HCEC 1CT (cell line): Measurements from ENCODE around the gene TTC9.

Experiments
- DNase-seq: peaks from one replicate; pipeline ENCODE4 v3.0.0-alpha.2; 2017

Gene TTC9

DNA sequence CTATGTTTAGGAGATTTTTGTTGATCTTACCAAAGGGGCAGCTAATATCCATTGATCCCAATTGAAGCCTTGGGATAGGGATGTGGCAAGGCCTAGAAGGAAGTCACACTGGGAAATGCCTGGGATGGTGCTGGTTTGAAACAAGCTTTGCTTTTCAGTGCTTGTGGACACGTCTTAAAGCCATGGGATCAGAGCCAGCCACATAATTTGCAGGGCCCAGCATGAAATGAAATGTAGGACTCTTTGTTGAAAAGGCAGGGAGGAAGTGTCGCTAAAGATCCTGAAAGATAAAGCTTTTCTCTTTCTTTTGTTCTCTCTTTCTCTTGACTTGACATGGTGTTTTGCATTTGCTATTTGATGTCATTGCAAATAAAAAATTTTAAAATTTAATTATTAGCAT is 5.0 kb downstream of the TTC9 start:
- DNase-seq = no peak

DNA sequence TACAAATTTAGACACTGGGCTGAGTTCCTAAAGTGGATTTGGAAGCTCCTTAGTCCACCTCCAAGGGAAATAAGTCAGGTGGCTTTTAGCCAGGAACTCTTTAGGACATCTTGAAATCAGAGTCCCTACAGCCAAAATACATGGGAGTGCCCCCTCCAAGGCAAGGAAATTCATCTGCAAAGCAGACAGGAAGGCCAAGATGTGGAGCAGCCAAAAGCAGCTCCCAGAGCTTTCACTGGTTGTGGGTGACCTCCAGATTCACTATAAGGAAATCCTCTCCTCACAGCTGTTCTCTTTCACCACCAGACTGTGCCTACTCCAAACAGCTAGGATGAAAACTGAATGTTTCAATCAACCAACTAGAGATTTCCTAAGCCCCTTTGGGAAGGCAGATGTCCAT is 6.6 kb downstream of the TTC9 start:
- DNase-seq = no peak

DNA sequence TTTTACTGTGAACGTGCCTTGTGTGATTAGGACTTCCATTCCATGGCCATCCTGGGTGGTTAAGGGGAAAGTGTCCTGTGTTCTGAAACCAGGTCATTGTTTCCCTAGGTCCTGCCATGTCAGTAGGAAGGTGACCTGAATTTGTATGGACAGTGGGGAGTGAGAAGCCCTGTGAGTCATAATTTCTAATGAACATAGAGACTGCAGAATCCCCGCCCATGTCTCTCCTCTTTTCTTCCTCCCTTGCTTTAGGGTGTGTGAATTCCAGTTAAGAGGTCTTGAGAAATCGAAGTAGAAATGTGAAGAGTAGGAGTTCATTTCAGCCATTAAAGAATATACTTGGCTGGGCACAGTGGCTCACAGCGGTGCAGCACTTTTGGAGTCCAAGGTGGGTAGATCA is 8.1 kb downstream of the TTC9 start:
- no peak for DNase-seq

DNA sequence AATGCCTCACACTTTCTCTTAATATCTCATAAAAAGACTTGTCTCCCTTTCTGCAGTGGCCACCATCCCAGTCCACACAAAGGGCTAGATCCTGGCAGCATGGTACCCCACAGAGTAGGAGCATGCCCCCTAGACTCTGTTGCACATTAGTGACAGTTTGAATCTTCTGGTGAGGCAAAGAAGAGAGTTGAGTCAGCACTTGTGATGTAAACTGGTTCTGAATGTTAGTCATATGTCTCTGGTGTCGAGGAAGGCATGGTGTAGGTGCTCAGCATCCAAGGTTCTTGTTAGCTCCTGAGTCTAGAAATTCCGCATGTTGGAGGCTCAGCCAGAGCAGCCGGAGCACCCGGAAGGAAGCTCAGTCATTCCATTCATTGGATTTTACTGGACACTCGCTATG is 9.8 kb downstream of the TTC9 start:
- no peak for DNase-seq

DNA sequence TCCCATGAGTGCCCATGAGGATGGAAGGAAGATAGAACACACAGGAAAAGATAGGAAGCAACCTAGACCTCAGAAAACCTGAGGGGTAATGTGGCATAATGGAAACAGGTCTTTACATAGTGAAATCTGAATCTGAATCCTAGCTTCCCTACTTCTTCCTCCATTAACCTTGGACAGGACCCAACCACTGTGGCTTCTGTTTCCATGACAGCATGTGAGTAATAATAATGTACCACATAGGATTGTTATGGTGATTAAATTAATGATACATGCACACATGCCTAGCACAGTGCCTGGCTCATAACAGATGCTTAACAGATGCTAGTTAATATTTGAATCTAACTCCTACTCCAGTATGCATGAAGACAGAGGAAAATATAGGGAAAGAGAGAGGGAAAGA is 11.2 kb downstream of the TTC9 start:
- DNase-seq = no peak

DNA sequence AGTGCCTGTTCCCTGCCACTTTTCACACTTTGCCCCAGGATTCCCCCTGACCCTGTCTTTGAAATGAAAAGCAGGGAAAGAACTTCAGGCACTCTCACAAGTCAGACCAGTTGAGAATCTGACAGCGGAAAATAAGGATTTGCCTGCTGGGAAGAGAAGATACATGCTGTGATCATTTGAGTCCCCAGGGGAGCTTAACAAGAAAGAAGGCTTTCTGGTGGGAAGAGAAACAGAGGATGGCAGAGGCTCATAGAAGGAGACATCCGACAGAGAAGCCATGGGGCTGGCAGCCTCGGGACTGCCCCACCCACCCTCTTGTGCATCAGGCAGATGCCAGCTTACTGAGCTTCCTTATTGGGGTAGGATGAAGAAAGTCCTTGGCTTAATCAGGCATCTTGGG is 11.9 kb downstream of the TTC9 start:
- DNase-seq = no peak

DNA sequence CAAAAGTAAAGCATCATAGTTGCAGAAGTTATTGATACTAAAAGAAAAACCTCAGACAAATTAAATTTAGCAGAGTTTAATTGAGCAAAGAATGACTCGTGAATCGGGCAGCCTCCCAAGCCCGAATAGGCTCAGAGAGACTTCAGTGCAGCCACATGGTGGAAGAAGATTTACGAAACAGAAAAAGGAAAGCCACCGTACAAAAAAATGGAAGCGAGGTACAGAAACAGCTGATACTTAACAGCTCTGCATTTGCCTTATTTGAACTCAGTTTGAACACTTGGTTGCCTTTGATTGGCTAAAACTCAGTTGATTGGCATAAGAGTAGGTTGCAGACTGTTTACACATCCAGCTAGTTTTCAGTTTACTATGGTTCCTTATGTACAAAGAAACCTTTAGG is 12.9 kb downstream of the TTC9 start:
- no peak for DNase-seq

DNA sequence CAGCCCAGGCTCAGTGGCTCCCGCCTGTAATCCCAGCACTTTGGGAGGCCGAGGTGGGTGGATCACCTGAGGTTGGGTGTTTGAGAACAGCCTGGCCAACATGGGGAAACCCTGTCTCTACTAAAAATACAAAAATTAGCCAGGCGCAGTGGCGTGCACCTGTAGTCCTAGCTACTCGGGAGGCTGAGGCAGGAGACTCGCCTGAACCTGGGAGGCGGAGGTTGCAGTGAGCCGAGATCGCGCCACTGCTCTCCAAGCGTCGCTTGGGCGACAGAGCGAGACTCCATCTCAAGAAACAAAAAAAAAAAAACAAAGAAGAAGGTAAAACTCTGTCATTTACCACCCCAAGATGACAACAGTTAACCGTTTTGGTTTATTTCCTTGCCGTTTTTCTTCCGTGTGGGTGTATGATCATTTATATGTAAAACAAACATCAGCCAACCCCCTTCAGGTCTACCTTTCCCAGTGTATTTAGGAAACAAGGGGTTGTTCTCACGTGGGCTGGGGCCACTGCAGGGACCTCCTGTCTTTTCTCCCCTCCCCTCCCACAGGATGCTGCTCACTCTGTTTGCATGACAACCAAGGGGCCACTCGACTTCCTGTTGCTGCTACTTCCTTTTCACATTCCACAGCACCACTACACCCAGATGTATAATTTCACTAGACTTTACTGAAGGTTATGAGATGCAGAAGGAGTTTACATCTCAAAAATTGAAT is 13.6 kb downstream of the TTC9 start:
- no peak for DNase-seq

DNA sequence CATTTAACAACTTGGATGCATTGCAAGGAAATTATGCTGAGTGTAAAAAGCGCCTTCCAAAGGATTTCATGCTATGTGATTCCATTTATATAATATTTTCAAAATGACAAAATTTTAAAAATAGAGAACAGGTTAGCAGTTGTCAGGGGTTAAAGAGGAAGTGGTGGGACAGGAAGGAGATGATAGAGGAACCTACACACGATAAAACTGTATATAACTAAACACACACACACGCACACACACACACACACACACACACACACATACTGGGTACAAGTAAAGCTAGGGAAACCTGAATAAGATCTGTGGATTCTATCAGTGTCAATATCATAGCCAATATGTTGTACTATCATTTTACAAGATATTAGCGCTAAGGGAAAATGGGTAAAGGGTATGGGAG is 17.2 kb downstream of the TTC9 start:
- no peak for DNase-seq

DNA sequence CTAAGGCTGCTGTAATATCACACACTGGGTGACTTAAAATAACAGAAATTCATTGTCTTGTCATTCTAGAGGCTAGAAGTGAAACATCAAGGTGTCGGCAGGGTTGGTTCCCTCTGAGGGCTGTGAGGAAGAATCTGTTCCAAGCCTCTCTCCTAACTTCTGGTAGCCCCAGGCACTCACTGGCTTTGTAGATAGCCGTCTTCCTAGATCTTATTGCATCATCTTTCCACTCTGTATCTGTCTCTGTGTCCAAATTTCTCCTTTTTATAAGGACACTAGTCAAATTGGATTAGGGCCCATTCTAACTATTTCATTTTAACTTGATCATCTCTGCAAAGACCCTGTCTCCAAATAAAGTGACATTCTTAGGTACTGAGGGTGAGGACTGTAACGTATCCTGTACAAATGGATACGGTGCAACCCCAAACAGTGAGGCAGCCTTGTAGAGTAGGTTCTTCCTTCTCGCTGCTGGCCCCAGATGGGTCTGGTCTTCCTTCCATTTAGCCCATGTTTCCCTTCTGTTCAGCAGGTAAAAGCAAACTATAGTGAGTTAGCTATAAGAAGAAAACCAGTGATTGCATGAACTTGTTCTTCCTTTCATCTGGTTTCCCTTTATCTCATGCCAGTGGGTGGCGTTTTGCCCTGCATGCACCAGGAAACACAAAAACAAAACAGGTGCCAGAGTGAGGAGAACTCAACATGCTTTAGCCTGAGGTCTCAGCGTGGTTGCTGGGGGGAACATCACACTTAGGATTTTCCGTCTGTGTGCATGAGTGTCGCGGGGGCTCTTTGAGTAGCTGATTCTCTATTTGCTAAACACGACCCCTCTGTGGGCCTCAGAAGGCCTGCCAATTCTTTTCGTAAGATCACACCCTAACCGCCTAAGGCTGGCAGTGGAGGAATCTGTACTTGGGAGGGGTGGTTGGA is 19.5 kb downstream of the TTC9 start:
- no peak for DNase-seq

DNA sequence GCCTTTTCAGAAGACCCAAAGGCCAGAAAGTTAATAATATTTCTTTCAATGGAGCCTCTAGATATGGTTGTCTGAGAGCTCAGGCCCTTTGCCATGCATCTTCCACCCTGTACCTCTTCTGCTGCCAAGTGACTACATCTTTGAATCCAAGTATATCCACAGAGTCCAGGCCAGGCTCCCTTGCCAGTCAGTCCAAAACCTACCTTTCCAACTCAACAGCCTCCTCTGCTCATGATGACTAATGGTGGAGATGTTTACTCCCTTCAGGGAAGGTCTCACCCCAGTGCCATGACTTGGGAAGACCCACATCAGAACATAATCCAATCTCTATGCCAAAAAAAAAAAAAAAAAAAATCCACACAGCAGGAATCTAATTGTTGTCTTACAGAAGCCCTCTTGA is 20.4 kb downstream of the TTC9 start:
- no peak for DNase-seq

DNA sequence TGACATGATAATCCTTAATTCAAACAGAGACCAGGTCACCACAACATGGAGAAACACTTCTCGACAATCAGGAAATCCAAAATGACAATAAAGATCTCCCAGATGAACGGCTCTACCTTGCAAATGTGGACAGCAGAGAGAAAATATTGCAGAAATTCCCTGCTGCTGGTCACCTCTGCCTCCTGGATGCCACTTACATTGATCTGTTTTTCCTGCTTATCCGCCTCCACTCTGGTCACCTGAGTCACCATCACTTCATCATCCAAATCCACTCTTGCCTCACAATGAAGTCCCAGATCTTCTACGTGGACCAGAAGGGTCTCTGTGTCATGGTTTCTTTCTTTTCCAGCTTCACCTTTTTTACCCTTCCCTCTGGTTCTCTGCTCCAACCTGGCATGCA is 21.1 kb downstream of the TTC9 start:
- DNase-seq = no peak

DNA sequence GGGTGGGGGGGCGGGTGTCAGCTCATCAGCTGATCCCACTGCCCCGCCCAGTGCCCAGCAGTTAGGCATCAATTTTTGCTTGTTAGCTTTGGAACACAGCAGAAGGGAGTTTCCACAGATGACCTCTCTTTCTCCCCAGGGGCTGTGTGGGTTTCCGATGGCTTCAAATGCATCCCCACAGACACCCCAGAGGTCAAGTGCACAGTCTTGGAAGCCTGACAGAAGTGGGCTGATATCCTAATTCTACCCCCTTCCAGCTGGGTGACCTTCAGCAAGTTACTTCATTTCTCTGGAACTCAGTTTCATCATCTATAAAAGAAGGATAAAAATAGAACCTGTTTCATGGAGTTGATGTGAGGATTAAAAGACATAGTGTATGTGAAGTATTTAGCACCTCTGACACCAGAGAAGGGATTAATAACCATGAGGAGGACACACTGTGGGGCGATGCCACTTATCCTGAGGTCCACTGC is 22.0 kb downstream of the TTC9 start:
- no peak for DNase-seq

DNA sequence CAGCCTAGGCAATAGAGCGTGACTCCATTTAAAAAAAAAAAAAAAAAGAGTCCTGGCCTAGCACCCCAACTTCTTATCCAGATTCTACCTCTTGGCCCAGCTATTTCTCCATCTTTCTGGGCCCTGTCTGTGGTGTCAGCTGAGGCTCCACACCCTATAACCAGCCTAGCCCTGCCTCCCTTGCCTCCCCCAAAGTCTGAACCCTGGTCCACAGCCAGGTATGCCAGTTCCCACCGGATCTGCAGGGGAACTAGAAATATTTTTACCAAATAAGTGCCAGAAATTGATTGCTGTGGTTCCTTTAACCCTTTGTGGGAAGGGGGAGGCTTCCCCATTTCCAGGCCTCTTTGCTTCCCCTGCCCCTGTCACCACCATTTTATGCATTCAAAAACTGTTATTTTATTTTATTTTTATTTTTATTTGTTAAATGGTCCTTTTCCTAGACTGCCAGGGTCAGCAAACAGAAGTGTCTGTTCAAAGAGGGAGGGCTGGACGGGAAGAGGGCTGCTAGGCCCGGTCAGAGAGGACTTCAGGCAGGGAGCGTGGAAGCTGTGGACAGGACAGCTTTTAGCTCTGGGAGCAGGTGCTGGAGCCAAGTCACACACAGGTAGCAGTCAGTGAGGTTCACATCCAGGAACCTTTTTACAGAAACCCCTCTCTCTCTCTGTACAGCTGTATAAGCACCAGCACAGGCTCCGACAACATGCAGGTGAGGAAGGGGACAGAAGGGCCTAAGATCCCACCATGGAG is 23.2 kb downstream of the TTC9 start:
- DNase-seq = no peak

DNA sequence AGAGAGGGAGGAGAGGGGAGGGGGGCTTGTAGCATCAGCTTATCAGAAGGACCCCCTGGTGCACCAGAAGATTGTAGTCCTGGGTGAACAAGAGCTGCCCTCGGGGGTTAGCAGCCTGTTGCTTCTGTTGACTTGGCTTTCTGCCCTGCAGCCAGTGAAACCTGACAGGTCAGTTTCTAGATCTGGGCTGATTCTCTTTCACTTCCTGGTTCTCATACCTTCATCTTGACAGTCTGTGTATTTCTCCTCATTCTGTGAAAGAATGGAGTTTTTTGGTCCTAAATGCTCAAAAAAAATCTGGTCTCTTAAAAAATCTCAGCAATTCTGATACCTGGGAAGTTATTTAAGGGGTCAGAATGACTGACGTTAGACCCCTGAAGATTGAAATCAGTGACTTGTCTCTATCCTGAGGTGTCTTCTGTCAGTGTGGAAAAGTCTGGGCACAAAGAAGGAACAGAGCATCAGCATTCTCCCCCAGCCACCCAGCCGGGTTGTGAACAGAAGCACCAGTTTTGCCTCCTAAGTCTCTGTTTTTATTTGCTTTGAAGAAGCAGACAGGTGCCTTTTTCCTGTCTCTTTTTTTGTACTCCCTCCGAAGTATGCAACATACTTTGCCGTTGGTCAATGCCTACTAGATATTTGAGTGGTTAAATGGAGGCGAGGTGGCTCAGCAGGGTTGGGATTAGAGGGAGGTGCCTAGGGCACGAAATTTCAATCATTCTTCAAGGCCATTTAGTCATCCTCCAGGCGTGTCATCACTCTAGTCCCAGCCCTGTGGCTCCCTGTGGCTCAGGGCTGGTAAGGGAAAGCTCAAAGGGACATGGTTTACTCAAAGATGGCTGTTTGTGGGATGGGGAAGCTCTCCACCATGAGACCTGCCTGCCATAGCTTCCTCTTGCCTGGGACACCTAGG is 24.0 kb downstream of the TTC9 start:
- DNase-seq = no peak

DNA sequence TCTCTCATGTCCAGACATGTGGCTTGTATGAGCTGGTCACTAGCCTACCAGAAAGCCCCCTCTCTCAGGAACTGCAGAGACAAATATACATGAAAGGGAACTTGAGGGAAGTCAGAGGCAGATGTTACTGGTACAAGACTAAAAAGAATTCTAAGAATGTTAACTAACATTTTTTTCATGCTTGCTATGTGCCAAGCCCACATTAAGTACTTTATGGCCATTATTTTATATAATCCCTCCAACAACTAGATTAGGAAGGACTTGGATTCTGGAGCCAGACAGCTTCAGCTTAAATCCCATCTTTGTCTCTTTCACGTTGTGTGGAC is 24.6 kb downstream of the TTC9 start:
- no peak for DNase-seq

DNA sequence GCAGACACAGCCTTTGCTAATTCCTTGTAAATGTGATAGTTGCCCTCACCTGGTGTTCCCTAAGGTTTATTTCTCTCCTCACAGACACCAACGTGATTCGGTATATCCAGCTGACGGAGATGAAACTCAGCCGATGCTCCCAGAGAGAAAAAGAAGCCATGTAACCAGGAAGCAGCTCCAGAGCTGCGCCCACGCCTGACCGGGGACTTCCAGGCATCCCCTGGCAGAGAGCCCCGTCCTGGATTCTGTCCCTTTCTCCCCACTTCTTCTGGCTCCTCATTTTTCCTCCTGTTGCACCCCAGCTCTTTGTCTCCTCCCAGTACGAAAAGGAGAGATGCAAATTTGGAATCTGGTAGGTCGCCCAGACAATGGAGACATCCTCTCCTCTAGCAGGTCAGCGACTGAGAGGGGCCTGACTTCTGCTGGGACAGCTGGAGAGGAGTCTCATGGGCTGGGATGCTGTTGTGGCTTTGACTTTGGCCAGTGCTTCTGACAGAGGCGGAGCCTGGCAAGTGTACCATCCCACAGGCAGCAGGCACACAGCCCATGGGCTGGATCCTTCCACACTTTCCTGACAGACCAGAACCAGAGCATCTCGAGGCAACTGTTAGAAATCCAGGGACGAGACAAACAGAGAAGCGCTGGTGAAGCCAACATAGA is 29.4 kb downstream of the TTC9 start:
- no peak for DNase-seq

DNA sequence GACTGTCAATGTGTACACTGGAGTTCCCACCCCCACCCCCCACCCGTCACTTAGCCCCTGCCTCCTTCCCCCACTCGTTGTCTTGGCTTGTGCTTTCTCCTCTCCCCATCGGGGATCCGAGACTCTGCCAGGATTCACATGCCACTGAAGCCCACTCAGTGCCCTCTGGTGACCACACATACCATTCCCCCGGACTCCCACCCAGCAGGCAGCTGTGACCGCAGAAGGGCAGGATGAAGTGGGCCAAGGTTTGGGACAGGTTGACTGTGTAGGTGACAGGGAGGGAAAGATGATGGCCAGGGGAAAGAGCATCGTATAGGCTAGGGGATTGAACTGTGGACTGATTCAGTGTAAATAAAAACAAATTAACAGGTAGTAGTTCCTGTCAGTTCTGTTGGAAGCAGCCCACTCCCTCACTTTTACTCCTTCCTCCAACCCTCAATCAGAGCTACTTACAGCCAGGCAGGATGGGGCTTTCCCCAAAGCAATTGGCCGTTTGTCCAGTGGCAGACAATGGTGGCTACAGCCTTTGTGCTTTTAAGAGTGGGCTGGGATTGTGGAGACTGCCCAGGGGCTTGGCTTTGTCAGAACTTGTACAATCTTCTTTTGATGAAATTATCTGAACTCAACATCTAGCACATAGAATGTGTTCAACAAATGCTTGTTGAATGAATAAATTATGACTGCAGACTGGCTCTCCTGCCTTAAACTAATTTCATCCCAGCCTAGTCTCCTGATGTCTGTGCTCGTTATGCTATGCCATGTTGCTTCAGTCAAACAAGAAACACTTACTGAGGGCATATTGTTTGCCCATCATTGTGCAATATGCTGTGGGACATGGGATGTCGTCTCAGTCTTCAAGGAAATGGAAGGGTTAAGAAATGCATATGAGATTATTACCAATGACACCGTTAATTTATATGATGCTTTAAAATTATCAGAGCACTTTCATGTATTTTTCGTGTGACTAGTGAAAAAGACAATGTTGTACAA is 30.2 kb downstream of the TTC9 start:
- DNase-seq = no peak

DNA sequence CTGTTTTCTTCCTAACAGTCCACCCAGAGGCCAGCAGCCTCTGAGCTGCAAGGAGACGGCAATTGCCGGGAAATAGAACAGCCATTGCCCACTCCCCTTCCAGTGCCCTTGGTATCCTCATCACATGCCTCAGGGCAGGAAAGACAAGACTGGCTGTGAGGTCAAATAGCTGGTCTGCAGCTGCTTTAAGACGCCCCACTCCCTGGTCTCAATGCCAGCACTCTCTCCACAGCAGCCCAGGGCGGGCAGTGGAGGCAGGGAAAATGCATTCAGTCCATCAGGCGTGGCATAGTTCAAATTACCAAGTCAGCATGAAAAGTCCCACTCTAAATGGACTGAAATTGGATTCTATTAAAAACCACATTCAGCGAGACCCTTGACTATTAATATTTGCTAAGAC is 35.6 kb downstream of the TTC9 start:
- DNase-seq = no peak

DNA sequence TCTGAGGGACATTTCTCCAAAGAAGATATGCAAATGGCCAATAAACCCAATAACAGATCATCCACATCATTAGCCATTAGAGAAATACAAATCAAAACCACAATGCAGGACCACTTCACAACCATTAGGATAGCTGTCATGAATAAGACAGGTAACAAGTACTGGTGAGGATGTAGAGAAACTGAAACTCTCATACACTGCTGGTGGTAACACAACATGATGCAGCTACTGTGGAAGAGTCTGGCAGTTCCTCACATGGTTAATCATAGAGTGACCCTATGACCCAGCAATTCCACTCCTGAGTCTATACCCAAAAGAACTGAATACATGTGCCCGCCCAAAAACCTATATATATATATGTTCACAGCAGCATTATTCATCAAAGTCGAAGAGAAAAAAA is 39.0 kb downstream of the TTC9 start:
- DNase-seq = no peak

DNA sequence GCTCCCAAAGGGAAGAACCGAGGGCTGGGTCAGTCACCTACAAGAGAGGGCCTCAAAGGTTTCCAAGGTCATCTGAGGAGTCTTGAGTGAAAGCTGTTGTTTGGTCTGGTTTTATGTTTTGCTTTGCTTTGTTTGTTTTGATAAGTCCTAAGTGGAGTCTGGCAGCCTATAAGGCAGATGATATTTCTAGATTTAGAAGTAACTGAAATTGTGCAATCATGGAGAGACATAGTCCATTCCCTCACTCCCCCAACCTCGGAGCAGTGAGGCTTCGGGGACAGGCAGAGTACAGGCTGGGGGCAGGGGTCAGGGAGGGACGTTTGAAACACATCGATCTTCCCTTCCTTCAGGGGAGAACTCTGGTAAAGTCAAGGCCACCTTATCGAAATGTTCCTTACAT is 42.3 kb downstream of the TTC9 start:
- no peak for DNase-seq
